Measurements from ENCODE around the gene SCG2.

The SCG2 gene

GRCh38 chr2:223563462-223563861 is 38.7 kb downstream of the SCG2 start:
- no peaks in the 10 kb centered on the region for H3K4me1 Mint-ChIP-seq
- H3K9me3 Mint-ChIP-seq: peaks cover 3% of the 10 kb centered on the region
- no peak for ATAC-seq
- no peak overlapping the region for H3K27ac Mint-ChIP-seq
- no peaks in the 10 kb centered on the region for H3K36me3 Mint-ChIP-seq
- H3K27me3 Mint-ChIP-seq: peaks cover 17% of the 10 kb centered on the region
- no peak overlapping the region for H3K4me3 Mint-ChIP-seq

- H3K27me3 Mint-ChIP-seq: peaks cover 8% of the 10 kb centered on the region
- H3K9me3 Mint-ChIP-seq: peaks cover 3% of the 10 kb centered on the region
- ATAC-seq: no peak
Observed at GRCh38 chr2:223562078-223562477, 40.1 kb downstream of the SCG2 start.

DNA sequence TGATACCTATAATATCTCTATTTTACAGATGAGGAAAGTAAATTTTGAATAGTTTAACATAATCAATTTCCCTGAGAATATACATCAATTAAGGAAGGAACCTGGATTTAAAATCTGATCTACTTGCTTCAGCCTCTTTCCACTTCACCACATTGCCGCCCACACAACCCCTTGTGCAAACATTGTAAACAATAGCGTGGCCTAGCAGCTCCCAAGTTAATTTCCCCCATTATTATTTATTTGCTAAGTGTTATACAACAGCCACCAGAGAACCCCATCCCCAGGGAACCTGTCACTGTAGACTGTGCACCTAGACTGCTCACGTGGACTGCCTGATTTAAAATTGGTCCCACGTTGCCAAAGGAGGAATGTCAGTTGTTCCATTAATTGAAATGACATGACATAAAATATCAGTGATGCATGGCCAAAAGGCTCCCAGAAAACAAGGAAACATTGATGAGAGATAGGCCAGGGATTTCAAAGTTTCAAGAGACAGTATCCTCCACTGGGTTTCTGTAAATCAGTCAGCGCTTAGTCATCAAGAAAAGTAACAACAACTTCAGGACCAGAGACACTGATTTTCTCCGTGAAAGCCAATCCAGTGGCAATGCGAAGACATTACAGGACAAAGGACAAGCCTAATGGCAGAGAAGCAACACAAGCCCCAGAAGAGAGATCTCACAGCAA is 41.3 kb downstream of the SCG2 start:
- Mint-ChIP-seq H3K9me3 (peaks cover under 1% of the 10 kb centered on the region), H3K36me3 (no peaks in the 10 kb centered on the region)
- no peak for ATAC-seq

More at GRCh38 chr2:223562078-223562477, 40.1 kb downstream of the SCG2 start:
- no peak overlapping the region for H3K27ac Mint-ChIP-seq
- H3K36me3 Mint-ChIP-seq: no peaks in the 10 kb centered on the region
- no peaks in the 10 kb centered on the region for H3K4me1 Mint-ChIP-seq
- no peak overlapping the region for H3K4me3 Mint-ChIP-seq

GRCh38 chr2:223558970-223559369 is 43.2 kb downstream of the SCG2 start:
- no peak overlapping the region for H3K4me3 Mint-ChIP-seq
- H3K27me3 Mint-ChIP-seq: peaks cover 8% of the 10 kb centered on the region
- no peak overlapping the region for H3K27ac Mint-ChIP-seq
- no peaks in the 10 kb centered on the region for H3K4me1 Mint-ChIP-seq
- no peak for ATAC-seq
- H3K9me3 Mint-ChIP-seq: no peaks in the 10 kb centered on the region
- no peaks in the 10 kb centered on the region for H3K36me3 Mint-ChIP-seq

More for the DNA sequence above, 41.3 kb downstream of the SCG2 start:
- Mint-ChIP-seq H3K4me1 (no peaks in the 10 kb centered on the region), H3K27me3 (peaks cover 8% of the 10 kb centered on the region), H3K4me3 (no peak overlapping the region), H3K27ac (no peak overlapping the region)

DNA sequence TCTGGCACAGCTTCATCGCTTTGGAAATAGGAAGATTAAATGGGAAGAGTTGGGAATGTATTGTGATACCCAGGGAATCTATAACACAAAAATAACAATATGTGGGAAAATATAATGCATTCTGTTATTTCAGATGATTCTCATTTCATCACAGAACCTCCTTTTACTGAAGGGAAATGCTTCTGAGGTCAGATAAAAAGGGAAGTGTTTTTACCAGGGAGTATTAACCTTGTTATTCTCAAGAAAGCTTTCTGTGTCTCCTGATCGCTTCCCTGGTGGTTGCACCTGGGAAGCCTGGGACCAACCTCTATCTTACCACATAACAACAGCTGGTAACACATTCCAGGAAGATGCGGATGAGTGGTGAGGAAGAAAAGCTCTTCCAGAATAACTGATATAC is 47.2 kb downstream of the SCG2 start:
- Mint-ChIP-seq H3K9me3 (peaks cover 3% of the 10 kb centered on the region), H3K36me3 (no peaks in the 10 kb centered on the region), H3K4me1 (no peaks in the 10 kb centered on the region), H3K4me3 (no peak overlapping the region), H3K27me3 (peaks cover 4% of the 10 kb centered on the region), H3K27ac (no peak overlapping the region)
- ATAC-seq: no peak

GRCh38 chr2:223549215-223549614 is 52.9 kb downstream of the SCG2 start:
- Mint-ChIP-seq H3K36me3 (no peaks in the 10 kb centered on the region), H3K9me3 (peaks cover 3% of the 10 kb centered on the region), H3K27ac (no peak overlapping the region), H3K4me3 (no peak overlapping the region), H3K27me3 (no peaks in the 10 kb centered on the region), H3K4me1 (no peaks in the 10 kb centered on the region)
- no peak for ATAC-seq

GRCh38 chr2:223548194-223548593 is 54.0 kb downstream of the SCG2 start:
- ATAC-seq: no peak
- Mint-ChIP-seq H3K27ac (no peak overlapping the region), H3K36me3 (no peaks in the 10 kb centered on the region), H3K27me3 (no peaks in the 10 kb centered on the region), H3K4me1 (no peaks in the 10 kb centered on the region), H3K9me3 (peaks cover 3% of the 10 kb centered on the region), H3K4me3 (no peak overlapping the region)

All from stimulated activated memory B cell treated with anti-CD40 and anti-IgM and Interleukin-4, amounts not matched to agents 10 μg/mL and 1 μg/mL and 100 μg/mL, for 72 hours (primary cell).